ENCODE measurements around the gene PGBD1.

- TF ChIP-seq, protein P1, sequence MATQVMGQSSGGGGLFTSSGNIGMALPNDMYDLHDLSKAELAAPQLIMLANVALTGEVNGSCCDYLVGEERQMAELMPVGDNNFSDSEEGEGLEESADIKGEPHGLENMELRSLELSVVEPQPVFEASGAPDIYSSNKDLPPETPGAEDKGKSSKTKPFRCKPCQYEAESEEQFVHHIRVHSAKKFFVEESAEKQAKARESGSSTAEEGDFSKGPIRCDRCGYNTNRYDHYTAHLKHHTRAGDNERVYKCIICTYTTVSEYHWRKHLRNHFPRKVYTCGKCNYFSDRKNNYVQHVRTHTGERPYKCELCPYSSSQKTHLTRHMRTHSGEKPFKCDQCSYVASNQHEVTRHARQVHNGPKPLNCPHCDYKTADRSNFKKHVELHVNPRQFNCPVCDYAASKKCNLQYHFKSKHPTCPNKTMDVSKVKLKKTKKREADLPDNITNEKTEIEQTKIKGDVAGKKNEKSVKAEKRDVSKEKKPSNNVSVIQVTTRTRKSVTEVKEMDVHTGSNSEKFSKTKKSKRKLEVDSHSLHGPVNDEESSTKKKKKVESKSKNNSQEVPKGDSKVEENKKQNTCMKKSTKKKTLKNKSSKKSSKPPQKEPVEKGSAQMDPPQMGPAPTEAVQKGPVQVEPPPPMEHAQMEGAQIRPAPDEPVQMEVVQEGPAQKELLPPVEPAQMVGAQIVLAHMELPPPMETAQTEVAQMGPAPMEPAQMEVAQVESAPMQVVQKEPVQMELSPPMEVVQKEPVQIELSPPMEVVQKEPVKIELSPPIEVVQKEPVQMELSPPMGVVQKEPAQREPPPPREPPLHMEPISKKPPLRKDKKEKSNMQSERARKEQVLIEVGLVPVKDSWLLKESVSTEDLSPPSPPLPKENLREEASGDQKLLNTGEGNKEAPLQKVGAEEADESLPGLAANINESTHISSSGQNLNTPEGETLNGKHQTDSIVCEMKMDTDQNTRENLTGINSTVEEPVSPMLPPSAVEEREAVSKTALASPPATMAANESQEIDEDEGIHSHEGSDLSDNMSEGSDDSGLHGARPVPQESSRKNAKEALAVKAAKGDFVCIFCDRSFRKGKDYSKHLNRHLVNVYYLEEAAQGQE (IDR thresholded peaks at IDR 0.05; ENCODE audit: insufficient read depth in 1 of 2, low read depth in 2 of 2, low read length in 2 of 2): no peak
- no peak for TF ChIP-seq POLR2AphosphoS5 (IDR thresholded peaks at IDR 0.05; ENCODE audit: low read depth, low read length)
- no peak for TF ChIP-seq FOXP2 (optimal IDR thresholded peaks at IDR 0.05; ENCODE audit: borderline replicate concordance, extremely low read depth, extremely low read length, insufficient read depth)
Observed at GRCh38 chr6:28245206-28245941, 36.0 kb upstream of the PGBD1 start.

Measured in PFSK-1 (cell line).